KBM-7 (cell line): ENCODE data around the gene USP31.

Experiments
- DNase-seq: peaks from one replicate; pipeline ENCODE4 v3.0.0-alpha.2; 2015
- in situ Hi-C: fragments of 300-500 bp; cut with MboI; formaldehyde crosslinking; loops from 2 replicates; pipeline ENCODE4 v1.14.3; 2020; ENCODE audit warnings: low sequenced_read_pairs, low pct_unique_long_range_greater_than_20kb, mixed read lengths

USP31 gene

DNA sequence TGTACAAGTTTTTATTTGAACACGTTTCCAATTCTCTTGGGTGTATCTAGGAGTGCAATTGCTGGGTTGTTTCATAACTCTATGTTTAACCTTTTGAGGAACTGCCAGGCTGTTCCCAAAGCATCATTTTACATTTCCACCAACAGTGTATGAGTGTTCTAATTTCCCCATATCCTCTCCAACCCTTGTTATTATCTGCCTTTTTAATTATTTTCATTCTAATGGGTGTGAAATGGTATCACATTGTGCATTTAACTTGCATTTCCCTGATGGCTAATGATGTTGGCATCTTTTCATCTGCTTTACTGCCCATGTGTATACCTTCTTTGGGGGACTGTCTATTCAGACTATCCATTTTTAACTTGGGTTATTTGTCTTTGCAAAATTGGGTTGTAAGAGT is 104.2 kb downstream of the USP31 start:
- in situ Hi-C loops = no loop called here

DNA sequence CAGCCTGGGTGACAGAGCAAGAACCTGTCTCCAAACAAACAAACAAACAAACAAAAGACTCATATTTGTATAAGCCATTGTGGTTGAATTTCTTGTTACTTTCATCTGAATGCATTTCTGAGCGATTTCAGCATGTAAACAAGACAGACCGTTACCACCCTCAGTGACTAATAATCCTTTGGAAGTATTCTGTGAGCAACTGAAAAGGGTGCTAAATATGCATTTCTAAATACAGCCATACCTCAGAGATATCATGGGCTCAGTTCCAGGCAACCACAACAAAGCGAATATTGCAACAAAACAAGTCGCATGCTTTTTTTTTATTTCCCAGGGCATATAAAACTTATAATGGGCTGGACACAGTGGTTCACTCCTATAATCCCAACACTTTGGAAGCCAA is 109.0 kb downstream of the USP31 start:
- in situ Hi-C loops = no loop called here
- DNase-seq = no peak

More for the DNA sequence above, 104.2 kb downstream of the USP31 start:
- DNase-seq = no peak

DNA sequence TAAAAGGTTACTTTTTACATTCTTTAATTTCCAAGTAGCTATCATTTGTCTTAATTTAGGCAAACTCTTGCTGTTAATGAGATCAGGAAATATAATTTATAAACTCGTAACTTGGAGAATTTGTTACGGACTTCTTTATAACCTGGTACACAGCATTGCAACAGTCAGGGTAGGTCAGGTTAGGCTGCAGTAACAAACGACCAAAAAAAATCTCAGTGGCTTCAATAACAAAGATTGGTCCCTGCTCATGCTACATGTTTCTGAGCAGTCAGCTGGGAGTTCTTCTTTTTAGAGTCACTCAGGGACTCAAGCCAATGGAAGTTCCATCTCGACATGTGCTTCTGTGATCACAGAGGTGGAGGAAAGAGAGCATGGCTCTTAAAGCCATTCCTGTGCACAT is 110.1 kb downstream of the USP31 start:
- in situ Hi-C loops = no loop called here
- no peak for DNase-seq

DNA sequence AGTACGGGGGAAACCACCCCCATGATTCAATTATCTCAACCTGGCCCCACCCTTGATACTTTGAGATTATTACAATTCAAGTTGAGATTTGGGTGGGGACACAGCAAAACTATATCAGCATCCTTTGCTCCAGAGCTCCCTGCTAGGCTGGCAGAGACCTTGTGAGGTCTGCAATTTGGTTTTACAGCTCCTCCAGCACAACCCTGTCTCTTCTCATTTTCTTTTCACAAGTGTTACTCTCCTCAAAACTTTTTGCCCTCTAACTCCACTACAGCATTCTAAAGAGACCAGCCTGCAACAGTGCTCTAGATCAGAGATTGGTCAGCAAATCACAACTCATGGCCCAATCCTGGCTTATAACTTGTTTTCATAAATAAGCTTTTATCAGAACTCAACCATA is 114.0 kb downstream of the USP31 start:
- in situ Hi-C loops = no loop called here
- DNase-seq = no peak

DNA sequence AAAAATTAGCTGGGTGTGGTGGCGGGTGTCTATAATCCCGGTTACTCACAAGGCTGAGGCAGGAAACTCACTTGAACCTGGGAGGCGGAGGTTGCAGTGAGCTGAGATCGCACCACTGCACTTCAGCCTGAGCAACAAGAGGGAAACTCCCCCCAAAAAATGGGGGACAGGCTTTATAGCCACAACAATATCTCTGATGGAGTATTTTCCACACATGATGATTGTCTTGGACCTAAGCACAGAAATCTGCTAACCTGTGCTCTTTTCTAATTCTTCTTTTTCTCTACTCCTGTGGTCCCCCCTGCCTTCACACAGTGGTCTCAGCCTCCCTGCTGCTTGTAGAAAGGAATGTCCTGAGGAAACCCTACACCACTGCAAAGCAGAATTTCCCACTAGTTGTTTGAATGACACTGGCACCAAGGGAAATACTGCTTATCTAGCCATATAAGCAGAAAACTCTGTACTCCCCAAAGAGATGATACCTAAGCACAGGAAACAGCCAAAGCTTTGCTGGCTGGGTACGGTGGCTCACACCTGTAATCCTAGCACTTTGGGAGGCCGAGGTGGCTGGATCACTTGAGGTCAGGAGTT is 117.6 kb downstream of the USP31 start:
- in situ Hi-C loops = no loop called here
- no peak for DNase-seq

DNA sequence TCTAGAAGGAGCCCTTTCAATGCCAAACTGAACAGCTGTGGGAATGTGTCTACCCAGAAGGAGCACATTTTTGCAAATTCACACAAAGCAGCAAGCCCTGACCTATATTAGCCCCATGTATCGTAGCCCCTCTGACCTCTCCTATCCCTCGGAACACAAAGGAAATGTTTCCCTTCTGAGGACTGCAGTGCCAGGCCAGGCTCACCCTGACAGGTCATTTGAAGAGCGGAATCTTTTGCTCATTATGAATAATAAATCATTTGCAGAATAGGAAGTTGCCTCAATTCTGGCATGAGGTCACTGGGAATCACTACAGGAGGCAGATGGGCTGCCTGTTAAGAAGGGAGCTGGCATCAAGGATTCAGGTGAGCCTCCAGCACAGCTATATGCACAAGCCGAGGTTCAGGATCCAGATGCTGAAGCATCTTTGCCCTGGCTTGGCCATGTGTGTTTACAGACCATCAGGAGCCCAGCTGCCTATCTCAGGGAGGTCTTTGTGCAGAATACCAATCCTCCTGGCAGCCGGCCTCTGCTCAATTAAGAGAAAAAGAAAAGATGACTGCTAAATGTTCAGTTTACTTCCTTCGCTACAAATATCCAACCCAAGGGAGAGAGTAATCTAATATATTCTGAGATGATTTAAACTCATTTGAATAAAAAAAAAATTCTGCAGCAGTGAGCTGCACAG is 119.4 kb downstream of the USP31 start:
- DNase-seq = no peak
- in situ Hi-C loops = no loop called here

DNA sequence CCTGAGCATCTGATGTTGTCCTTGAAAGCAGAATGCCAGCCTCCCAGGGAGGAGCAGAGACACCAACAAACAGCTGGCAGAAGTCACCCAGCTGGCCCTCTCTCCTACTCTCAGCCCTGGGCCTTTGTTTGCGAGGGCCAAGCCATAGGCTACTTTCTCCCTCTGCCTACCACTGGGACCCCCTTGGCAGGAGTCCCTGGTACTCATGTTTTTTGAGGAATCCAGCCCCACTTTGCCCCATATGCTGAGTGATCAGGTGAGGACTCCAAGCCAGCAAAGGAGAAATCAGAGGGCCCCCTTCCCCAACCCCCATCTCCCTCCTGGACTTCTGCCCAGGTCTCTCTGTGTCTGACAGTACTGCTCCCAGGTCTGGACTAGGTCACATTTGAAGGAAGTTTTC is 121.9 kb downstream of the USP31 start:
- in situ Hi-C loops = no loop called here
- no peak for DNase-seq

DNA sequence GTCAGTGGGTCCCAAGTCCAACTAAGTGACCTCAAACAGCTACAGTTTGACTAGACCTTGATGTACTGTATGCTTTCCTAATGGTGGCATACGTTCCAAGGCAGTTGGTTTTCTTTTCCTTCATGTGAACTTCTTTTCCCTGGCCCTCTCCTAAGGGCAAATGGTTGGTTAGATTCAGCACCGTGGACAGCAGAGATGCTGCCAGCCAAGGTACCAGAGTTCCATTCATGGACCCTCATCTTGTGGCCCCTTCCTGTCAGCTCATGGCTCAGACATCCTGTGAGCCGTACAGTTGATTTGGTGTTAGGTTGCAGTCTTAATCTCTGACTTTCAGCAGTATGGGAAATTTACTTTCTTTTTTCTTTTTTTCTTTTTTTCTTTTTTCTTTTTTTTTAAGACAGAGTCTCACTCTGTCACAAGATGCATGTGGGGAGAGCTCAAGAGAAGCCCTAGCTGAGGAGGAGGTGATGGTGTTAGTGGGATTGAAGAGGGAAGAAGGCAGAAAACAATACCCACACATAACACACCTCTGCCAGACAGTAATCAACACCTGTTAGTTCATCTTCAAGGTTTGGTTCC is 122.4 kb downstream of the USP31 start:
- in situ Hi-C loops = no loop called here
- DNase-seq = peak; percentile 33

DNA sequence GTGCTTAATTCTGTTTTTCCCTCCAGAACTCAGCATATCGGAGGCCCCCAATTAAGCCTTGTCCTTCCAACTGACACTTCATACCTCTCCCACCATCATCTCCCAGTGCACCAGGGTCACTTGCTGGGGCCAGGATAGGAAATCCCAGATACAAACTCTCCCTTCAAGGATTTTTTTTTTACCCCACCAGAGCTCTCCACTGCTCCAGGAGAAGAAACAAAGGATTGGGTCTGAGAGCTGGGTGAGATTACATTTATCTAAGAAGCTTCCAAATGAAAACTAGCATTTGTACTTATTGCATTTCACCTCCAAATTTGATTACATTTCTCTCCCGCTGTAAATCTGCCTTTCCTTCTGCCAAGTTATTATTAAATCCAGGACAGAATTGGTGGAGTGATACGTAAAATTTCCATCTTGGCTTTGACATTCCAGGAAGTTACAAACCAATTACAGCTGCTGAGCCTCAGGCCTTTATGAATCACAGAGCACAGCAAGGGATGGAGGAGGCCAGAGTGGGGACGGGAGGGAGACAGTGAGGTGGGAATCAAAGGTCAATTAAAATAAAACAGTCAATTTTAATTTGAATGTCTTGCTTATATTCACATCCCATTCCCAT is 123.5 kb downstream of the USP31 start:
- in situ Hi-C loops = no loop called here
- DNase-seq = no peak

DNA sequence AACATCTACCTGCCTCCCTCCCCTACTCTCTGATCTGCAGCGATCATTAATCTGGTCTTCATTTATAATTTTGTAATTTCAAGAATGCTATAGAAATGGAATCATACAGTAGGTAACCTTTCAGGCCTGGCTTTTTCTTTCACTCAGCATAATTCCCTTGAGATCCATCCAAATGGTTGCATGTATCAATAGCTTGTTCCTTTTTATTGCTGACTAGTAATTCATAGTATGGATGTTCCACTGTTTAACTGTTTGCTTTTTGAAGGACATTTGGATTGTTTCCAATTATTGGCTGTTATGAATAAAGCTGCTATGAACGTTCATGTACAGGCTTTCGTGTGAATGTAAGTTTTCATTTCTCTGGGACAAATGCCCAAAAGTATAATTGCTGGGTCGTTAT is 125.2 kb downstream of the USP31 start:
- DNase-seq = no peak
- in situ Hi-C loops = no loop called here

DNA sequence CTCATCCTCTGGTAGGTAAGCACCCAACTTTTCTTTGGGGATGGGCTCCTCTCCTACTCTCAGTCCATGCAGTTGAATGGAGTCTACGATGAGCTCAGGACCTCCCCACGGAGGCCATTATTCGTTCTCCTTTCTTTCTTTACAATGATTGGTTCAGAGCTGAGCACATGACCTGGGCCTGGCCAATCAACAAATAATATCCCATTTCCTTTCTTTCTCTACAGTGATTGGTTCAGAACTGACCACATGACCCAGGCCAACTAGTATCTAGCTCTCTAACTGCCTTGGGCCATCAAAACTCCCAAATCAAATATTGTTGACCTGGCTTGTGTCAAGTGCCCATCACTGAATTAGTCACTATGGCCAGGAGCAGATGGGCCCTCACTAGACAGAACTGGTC is 129.2 kb downstream of the USP31 start:
- no peak for DNase-seq
- in situ Hi-C loops = no loop called here

DNA sequence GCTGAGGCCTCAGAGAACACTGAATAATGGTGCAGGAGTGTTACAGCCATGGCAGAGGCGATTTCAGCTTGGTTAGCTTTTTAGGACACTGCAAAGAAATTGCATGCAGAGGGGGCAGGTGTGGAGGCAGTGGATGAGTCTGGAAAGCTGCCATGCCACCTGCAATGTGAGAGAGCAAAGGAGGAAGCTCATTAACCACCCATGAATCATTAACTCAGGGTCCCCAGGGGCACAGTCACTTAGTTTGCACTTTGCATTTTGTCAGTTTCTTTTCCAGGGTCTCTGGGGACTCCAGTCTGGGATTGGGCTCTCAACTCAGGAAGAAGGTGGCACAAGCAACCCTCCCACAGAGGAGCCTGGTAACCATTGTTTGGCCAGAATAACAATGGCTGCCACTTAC is 132.9 kb downstream of the USP31 start:
- DNase-seq = no peak
- in situ Hi-C loops = no loop called here

DNA sequence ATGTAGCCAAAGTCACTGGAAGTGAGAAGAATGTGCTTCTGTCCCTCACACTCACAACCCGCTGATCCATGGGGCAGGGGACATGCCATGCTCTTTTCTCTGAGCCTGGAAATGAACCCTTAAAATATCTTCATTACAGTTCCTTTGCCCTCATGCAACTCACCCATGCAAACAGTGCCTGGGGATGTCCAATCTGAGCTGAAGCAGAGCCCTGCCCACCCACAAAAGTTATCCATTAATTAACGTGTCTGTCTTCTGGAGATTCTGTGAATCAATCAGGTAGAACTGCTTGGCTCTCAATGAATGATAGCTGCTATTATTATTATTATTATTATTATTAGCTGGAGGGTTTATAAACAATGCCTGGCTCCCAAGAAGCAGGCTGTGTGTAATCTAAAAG is 133.7 kb downstream of the USP31 start:
- no peak for DNase-seq
- in situ Hi-C loops = no loop called here

DNA sequence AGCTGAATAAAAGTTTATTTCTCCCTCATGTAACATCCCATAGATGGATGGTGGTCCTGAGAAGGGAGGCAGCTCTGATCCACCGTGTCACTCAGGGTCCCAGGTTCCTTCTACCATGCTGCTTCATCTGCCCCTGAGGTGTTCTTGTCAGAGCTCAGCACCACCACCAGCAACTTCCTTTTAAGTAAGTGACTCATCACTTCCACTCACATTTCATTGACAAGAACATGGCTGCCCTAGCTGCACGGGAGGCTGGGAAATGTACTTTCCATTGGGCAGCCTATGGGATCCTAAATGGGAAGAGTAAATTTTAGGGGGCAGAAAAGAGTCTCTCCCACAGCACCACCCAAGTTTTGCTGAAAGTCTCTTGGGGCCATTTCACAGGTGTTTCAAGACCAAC is 134.7 kb downstream of the USP31 start:
- DNase-seq = no peak
- in situ Hi-C loops = no loop called here
